Measurements from ENCODE around the gene AXIN1.

AXIN1 gene

DNA sequence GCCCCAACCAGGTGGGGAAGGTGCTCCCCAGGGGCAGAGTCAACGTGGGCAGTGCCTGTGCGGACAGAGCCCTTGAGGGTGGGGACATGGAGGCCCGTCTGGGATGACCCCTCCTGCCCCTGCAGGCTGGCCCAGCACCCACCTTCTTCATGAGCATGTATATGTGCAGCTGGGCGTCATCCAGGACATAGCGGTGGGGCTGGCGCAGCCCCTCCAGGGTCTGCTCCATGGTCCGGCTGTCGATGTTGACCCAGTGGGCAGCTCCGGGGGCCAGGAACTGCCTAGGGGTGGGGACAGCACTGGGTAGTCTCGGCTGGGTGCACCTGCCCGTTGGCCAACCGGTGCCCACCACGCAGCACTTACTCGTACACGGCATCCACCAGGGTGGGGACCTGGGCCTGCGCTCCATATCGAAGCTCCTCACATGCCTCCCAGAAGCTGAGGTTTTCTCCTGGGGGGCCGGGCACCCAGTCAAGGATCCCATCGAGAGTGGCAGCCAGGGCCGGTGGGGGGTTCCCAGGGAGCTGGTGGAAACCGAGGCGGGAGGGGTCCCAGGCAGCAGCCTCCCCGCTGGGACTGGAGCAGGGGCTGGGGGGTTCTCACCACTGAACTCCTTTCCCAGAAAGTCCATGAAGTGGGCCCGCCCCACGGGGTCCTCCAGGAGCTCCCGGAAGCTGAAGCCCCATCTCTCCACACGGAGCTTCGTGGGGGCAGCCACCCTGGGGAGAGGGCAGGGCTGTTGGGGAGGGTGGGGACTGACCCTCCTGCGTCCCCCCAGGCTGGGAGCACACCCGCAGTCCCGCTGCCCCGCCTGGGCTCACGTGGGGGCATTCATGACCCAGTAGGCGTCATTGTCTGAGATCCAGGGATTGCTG, 81.9 kb downstream of the AXIN1 start:
- TF ChIP-seq POLR2AphosphoS5 (IDR thresholded peaks at IDR 0.05; ENCODE audit: low read depth, low read length) (no peak), SIN3A (IDR thresholded peaks at IDR 0.05; ENCODE audit: borderline replicate concordance, insufficient read depth, low read length) (no peak), TAF1 (IDR thresholded peaks at IDR 0.05; ENCODE audit: borderline replicate concordance, insufficient read depth, low read length) (no peak), REST (IDR thresholded peaks at IDR 0.05; ENCODE audit: insufficient read depth in 1 of 2, low read depth in 2 of 2, low read length in 2 of 2) (no peak), FOXP2 (optimal IDR thresholded peaks at IDR 0.05; ENCODE audit: borderline replicate concordance, extremely low read depth, extremely low read length, insufficient read depth) (no peak)

DNA sequence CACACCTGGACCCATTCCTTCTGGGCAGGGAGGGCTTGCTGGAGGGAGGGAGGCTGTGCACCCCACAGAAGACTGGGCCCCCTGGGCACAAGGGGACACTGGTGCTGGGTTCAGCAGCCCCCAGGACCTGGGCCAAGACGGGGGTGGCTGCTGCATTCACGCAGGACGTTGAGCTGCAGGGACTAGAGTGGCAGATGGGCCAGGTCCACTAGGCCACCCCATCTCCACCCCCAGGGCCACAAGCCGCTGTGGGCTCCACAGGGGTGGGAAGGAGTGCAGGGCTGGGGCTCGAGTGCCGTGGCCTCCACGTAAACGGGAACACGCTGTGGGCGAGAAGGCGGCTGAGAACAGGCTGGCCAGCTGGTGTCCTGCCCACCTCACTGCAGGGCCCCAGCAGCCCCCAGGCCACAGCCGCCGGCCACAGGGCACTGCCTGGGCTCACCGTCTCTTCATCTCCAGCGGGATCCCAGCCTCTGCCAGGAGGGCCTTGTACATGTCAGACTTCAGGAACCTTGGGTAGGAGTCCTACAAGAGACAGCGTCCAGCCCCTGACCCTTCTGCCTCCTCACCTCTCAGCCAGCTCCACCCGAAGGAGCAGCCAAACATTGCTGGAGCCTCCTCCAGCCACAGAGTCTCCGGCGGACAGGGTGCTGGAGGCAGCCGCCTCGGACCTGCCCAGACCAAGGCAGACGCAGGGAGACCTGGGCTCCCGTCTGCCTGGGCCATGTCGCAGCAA, 83.3 kb downstream of the AXIN1 start:
- TF ChIP-seq SIN3A (IDR thresholded peaks at IDR 0.05; ENCODE audit: borderline replicate concordance, insufficient read depth, low read length) (no peak), FOXP2 (optimal IDR thresholded peaks at IDR 0.05; ENCODE audit: borderline replicate concordance, extremely low read depth, extremely low read length, insufficient read depth) (no peak), TAF1 (IDR thresholded peaks at IDR 0.05; ENCODE audit: borderline replicate concordance, insufficient read depth, low read length) (no peak), REST (IDR thresholded peaks at IDR 0.05; ENCODE audit: insufficient read depth in 1 of 2, low read depth in 2 of 2, low read length in 2 of 2) (no peak), POLR2AphosphoS5 (IDR thresholded peaks at IDR 0.05; ENCODE audit: low read depth, low read length) (no peak)

DNA sequence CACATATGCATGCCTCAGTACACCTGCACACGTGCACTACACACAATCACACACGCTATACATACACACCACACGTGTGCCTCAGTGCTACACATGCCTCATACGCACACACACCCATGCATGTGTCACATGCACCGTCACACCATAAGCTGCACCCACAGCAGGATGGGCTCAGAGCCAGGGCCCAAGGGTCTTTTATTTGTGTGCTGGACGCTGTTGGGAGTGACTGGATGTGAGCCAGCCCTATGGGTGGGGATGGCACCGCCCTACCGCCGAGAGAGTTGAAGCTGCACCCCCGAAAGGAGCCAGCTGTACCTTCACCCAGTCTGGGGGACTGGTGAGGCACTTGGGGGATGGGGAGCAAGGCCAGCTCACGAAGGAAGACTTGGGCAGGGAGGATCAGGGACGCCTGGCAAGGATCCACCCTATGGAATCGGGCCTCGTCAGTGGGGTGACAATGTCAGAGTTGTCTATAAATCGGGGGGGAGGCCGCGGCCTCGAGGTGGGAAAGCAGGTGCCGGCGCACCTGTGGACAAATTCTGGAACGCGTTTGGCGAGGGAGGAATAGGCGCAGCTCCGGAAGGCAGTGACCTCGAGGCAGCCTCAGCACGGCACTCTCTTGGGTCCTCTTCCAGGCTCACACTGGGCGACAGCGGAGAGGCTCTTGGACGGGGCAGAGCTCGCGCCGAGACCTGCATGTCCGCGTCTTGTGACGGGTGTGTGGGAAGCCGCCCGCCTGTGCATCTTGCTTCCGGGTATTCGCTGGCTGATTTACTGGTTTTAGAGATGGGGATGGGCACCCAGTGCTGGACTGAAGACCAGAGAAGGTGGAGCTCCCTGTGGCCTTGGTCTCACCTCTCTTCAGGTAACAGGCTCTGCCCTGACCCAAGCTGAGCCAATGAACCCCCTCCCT, 84.1 kb downstream of the AXIN1 start:
- no peak for TF ChIP-seq REST (IDR thresholded peaks at IDR 0.05; ENCODE audit: insufficient read depth in 1 of 2, low read depth in 2 of 2, low read length in 2 of 2)
- TF ChIP-seq TAF1 (IDR thresholded peaks at IDR 0.05; ENCODE audit: borderline replicate concordance, insufficient read depth, low read length): no peak
- TF ChIP-seq SIN3A (IDR thresholded peaks at IDR 0.05; ENCODE audit: borderline replicate concordance, insufficient read depth, low read length): no peak
- no peak for TF ChIP-seq POLR2AphosphoS5 (IDR thresholded peaks at IDR 0.05; ENCODE audit: low read depth, low read length)
- no peak for TF ChIP-seq FOXP2 (optimal IDR thresholded peaks at IDR 0.05; ENCODE audit: borderline replicate concordance, extremely low read depth, extremely low read length, insufficient read depth)

GRCh38 chr16:266258-267164, 86.0 kb downstream of the AXIN1 start:
- TF ChIP-seq FOXP2 (optimal IDR thresholded peaks at IDR 0.05; ENCODE audit: borderline replicate concordance, extremely low read depth, extremely low read length, insufficient read depth): no peak
- no peak for TF ChIP-seq POLR2AphosphoS5 (IDR thresholded peaks at IDR 0.05; ENCODE audit: low read depth, low read length)
- no peak for TF ChIP-seq REST (IDR thresholded peaks at IDR 0.05; ENCODE audit: insufficient read depth in 1 of 2, low read depth in 2 of 2, low read length in 2 of 2)
- no peak for TF ChIP-seq SIN3A (IDR thresholded peaks at IDR 0.05; ENCODE audit: borderline replicate concordance, insufficient read depth, low read length)
- TF ChIP-seq TAF1 (IDR thresholded peaks at IDR 0.05; ENCODE audit: borderline replicate concordance, insufficient read depth, low read length): no peak

Data from PFSK-1 (cell line).